Stimulated activated naive CD4-positive, alpha-beta T cell treated with Interleukin-2 at 50 U/mL for 16 hours (primary cell): ENCODE results near the gene SPAG7.
A peak's percentile ranks its signal among the peaks of the same experiment; 100 is the strongest.

Experiments
- DNase-seq: peaks from one replicate; lab custom pipeline; 2025; lab: John Stamatoyannopoulos, UW

Gene SPAG7

DNA sequence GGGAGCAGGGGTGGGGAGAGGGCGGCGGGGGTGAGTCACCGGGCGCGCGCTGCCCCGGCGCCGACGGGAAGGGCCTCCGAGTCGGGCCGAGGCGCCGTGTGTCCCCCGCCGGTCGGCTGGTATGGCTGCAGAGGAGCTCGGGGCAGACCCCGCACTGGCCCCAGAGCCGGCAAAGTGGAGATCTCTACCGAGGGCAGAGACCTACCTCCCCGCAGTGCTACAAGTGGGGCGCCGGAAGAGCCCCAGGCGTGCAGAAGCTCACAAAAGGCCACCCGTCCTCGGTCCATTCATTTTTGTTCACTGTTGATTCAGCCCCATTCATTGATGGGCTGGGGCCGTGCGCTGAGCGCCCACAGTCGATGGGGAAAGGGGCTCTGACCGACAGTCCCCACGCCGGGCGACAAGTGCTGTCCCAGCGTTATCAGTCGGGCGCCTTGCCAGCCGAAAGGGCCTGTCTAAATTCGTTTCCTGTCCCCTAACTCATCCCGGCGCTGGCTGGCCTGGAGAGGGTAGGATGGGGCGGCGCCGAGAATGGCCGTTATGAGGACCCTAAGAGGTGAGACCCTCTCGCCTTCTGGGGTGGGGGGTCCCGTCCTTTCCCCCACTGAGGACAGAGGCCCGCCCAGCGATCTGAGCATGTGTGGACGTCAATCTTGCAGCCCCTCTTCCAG lies 17.4 kb downstream of the SPAG7 start:
- DNase-seq: no peak

DNA sequence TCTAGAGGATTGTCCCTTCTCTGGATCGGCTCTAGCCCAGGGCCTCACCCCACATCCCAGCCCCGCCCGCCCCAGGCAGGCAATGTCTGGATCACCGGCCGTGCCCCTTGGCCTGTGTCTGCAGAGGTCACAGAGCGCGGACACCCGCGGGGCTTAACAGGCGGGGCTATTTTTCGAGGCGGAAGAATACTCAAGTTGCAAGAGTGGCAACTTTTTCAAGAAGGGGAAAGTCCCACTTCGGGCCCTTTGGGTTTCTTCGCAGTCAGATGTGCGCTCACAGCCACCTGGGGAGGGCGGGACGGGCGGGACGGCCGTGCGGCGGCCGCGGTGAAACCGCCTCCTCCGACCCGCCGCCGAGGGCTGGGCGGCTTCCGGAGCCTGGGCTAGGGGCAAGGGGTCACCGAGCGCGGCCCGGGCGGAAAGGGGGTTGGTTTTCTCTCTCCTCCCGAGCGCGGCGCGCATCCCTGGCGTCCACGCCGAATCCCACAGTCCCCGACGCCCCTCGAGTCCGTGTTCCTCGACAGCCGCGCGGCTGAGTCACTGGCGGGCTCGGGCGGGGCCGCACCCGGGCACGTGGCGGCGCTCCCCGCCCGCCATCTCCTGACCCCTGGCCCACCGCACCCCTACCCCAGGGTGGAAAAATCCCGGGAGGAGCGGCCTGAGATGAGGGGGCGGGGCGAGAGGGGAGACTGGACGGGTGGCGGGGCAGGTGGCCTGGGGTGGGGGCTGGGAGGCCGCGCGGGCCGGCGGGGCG lies 18.1 kb downstream of the SPAG7 start:
- DNase-seq: peak; percentile 78

DNA sequence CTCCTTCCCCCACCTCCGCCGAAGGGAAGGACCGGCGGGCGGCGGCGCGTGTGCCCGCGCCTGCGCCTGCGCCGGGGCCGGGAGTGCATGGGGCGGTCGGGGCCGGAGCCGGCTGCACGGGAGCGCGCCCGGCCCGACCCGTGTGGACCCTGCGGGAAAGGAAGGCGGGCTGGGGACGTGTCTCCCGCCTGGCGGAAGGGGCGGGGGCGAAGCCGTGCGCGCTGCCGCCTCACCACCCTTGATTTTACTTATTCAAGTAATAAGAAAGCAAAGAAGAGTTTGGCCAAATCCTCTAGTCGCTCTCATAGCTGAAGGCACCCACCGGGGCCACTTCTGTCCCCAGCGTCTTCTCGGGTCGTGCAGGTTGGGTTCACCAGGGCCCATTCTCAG lies 18.7 kb downstream of the SPAG7 start:
- peak; percentile 68 for DNase-seq

- DNase-seq: peak; percentile 95
Measured at GRCh38 chr17:4948166-4948930, 19.3 kb downstream of the SPAG7 start, which contains the start of gene PFN1. PFN1 (minus strand) TSS chr17:4948530; CDS start chr17:4948394, 136 bp downstream.

- DNase-seq: peak; percentile 59
Measured at GRCh38 chr17:4947411-4948165, 20.0 kb downstream of the SPAG7 start.

DNA sequence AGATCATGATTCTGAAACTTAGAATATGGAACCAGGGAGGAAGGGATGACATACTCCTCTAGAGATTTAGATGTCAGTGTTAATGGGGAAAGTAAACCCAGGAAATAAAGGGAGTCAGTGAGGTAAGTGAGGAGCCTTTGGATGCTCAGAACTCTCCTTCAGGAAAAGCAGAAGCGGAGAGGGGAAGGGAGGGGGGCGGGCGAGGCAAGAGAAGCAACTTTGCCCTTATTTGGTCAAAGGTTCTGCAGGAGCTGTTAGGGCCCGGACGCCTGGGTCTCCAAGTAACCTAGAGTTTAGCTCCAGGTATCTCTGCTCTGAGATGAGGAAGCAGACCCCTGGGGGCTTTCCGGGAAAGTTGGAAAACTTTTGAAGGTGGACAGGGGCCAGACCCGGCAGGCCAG lies 20.6 kb downstream of the SPAG7 start:
- DNase-seq: peak; percentile 46

DNA sequence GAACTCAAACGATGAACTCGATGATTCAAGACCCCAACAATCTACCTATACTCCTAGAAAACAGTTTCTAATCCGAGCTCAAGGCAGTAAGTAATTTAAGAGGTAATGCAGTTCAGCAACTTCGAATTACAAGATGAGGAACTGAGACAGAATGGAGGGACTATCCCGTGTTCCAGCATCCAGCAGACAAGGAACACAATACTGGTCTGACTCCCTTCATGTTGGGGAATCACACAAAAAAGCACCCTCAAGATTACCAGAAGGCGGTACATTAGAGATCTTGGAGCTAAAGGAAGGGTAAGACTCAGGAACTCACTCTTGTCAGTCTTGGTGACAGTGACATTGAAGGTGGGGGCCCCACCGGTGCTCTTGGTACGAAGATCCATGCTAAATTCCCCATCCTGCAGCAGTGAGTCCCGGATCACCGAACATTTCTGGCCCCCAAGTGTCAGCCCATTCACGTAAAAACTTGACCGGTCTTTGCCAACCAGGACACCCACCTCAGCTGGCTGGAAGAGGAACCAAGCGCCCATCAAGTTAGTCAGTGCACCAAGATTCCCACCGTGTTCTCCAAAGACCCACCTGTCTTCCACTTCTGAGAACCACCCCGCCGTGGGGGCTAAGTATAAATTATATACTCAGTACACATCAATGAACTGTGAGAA lies 21.2 kb downstream of the SPAG7 start:
- DNase-seq: no peak

DNA sequence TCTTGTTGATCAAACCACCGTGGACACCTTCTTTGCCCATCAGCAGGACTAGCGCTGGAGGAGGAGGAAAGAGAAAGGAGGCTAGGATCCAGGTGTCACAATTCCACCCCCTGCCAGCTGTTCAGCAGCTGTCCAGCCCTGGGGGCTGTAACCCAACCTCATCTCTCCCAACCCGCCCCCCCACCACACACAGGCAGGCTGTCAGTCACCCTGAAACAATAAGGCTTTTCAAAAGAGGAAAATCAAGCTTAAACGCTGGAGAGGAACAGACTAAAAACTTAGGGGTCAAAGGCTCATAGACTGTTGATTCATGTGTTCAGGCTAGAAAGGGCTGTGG lies 21.7 kb downstream of the SPAG7 start:
- no peak for DNase-seq

DNA sequence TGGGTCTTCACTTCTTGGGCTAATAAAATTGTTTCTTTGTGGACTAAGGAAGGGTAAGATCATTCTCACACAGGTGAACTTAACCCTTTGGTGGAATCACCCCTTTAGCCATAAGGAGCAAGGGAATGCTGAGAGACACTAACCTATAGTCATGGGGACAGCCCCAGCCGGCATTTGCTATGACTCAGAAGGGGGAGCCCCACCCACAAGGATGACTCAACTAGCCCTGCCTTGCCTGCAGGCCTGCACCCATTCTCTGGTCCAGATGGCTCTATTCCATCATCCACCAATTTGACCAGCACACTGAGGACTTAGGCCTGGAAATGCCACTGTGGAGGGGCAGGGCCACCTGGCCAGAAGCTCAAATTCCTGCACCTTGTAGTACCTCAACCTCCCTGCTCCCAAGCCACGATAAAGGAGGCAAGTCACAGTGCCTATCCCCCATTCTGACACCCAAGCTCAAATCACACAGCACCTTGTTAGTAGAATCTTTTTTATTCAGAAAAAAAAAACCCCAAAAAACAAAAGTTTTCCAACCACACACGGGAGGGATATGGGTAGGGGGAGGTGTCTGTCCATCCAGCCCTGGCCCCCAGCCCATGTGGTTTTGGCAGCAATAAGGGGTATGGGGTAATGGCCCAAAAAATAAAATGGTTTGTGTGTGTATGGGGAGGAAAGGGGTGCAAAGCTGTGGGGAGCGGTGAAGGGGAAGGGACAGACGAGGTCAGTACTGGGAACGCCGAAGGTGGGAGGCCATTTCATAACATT lies 22.3 kb downstream of the SPAG7 start:
- DNase-seq: peak; percentile 86

DNA sequence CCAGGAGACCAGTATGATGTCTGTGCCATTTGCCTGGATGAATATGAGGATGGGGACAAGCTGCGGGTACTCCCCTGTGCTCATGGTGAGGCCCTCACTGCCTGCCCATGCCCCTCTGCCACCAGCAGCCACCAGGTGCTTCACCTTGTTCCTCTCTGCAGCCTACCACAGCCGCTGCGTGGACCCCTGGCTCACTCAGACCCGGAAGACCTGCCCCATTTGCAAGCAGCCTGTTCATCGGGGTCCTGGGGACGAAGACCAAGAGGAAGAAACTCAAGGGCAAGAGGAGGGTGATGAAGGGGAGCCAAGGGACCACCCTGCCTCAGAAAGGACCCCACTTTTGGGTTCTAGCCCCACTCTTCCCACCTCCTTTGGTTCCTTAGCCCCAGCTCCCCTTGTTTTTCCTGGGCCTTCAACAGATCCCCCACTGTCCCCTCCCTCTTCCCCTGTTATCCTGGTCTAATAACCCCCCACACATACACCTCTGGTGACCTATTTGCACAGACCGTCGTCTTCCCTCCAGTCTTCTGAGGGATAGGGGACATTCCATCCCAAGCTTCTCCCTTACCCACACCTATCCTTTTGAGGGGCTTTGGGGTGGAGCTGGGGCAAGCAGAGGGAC lies 23.0 kb downstream of the SPAG7 start:
- no peak for DNase-seq

- DNase-seq: peak; percentile 21
Measured at GRCh38 chr17:4944163-4944553, 23.5 kb downstream of the SPAG7 start.

DNA sequence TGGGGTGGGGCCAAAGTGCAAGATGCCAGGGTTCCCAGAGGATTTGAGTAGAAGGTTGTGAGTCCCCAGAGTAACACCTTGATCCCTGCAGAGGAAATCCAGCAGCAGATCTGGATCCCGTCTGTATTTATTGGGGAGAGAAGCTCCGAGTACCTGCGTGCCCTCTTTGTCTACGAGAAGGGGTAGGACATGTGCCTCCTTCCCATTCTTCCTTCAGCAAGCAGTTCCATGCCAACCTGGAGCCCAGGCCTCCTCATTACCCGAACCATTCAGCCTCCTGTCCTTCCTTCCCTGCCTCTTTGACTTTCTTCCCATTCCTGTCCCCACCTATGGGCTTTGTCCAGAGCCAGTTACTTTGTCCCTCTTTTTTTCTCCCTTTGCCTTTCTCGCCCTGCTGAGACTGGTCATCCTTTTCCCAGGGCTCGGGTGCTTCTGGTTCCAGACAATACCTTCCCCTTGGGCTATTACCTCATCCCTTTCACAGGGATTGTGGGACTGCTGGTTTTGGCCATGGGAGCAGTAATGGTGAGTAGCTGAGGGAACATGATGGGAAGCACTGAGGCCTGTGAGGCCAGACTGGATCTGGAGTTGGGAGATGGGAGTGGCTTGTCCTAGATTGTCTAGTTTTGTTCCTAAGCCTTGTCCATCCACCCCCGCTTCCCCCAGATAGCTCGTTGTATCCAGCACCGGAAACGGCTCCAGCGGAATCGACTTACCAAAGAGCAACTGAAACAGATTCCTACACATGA lies 24.7 kb downstream of the SPAG7 start:
- DNase-seq: no peak

- DNase-seq: no peak
Measured at GRCh38 chr17:4941319-4941610, 26.4 kb downstream of the SPAG7 start.

- peak; percentile 17 for DNase-seq
Measured at GRCh38 chr17:4940555-4941318, 26.9 kb downstream of the SPAG7 start.

GRCh38 chr17:4939796-4940554 lies 27.6 kb downstream of the SPAG7 start, which contains the start of the genes RNF167 and SLC25A11:
RNF167 (plus strand) TSS chr17:4940268; CDS start chr17:4940910, 642 bp downstream.
SLC25A11 (minus strand) TSS chr17:4940046; CDS start chr17:4939910, 136 bp downstream.
- peak; percentile 99 for DNase-seq

DNA sequence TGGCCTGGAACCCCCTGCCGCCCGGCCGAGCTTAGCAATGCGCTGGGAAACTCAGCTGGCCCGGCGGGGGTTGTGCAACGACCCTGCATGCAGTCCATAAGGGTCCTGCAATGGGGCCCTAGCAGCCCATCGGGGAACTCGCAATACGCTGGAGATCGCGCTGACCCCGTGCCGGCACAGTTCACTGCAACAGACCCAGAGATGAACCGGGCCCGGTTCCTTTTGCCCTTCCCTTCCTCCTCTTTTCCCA lies 28.1 kb downstream of the SPAG7 start:
- DNase-seq: no peak

- no peak for DNase-seq
Measured at GRCh38 chr17:4938688-4939545, 28.7 kb downstream of the SPAG7 start.
